ENCODE data around the gene ELL2.
A peak's percentile ranks its signal among the peaks of the same experiment; 100 is the strongest.
"Not testable (repeated sequence)": the region's sequence is repeated elsewhere in the genome, so short reads cannot be mapped to it uniquely, and the experiment has no call there.

Gene ELL2

GRCh38 chr5:95858661-95859595, 102.7 kb downstream of the ELL2 start:
- peak overlapping the region; percentile 28; the same call in 1 of the 2 replicates for H3K9ac ChIP-seq (ENCODE audit: low read depth, low read length)

GRCh38 chr5:95858023-95858461, 103.6 kb downstream of the ELL2 start:
- Histone ChIP-seq H3K9ac (ENCODE audit: low read depth, low read length) (no peak overlapping the region), H3K36me3 (ENCODE audit: insufficient read depth, low read length) (no peaks in the 10 kb centered on the region), H3K4me1 (ENCODE audit: insufficient read depth, low read length) (peaks cover 9% of the 10 kb centered on the region), H3K9me3 (ENCODE audit: control insufficient read depth, insufficient read depth, low read length) (no peaks in the 10 kb centered on the region)

More at GRCh38 chr5:95858661-95859595, 102.7 kb downstream of the ELL2 start:
- Histone ChIP-seq H3K9me3 (ENCODE audit: control insufficient read depth, insufficient read depth, low read length) (no peaks in the 10 kb centered on the region), H3K36me3 (ENCODE audit: insufficient read depth, low read length) (no peaks in the 10 kb centered on the region), H3K4me1 (ENCODE audit: insufficient read depth, low read length) (peaks cover 9% of the 10 kb centered on the region)

- H3K9me3 ChIP-seq (ENCODE audit: control insufficient read depth, insufficient read depth, low read length), result no peaks in the 10 kb centered on the region
- H3K4me1 ChIP-seq (ENCODE audit: insufficient read depth, low read length), result peaks cover 9% of the 10 kb centered on the region
- no peaks in the 10 kb centered on the region for H3K36me3 ChIP-seq (ENCODE audit: insufficient read depth, low read length)
- no peak overlapping the region for H3K9ac ChIP-seq (ENCODE audit: low read depth, low read length)
Observed at GRCh38 chr5:95857185-95857945, 104.3 kb downstream of the ELL2 start.

- Histone ChIP-seq H3K9me3 (ENCODE audit: control insufficient read depth, insufficient read depth, low read length) (no peaks in the 10 kb centered on the region), H3K36me3 (ENCODE audit: insufficient read depth, low read length) (no peaks in the 10 kb centered on the region), H3K9ac (ENCODE audit: low read depth, low read length) (no peak overlapping the region), H3K4me1 (ENCODE audit: insufficient read depth, low read length) (peaks cover 9% of the 10 kb centered on the region)
Observed at GRCh38 chr5:95856501-95856981, 105.1 kb downstream of the ELL2 start.

GRCh38 chr5:95853490-95853889, 108.2 kb downstream of the ELL2 start:
- Histone ChIP-seq H3K4me1 (ENCODE audit: insufficient read depth, low read length) (no peaks in the 10 kb centered on the region), H3K36me3 (ENCODE audit: insufficient read depth, low read length) (no peaks in the 10 kb centered on the region), H3K9me3 (ENCODE audit: control insufficient read depth, insufficient read depth, low read length) (peaks cover 3% of the 10 kb centered on the region; the same call in 1 of the 2 replicates), H3K9ac (ENCODE audit: low read depth, low read length) (no peak overlapping the region)

- no peak overlapping the region for H3K9ac ChIP-seq (ENCODE audit: low read depth, low read length)
- H3K9me3 ChIP-seq (ENCODE audit: control insufficient read depth, insufficient read depth, low read length), result peaks cover 3% of the 10 kb centered on the region; the same call in 1 of the 2 replicates
- H3K36me3 ChIP-seq (ENCODE audit: insufficient read depth, low read length), result no peaks in the 10 kb centered on the region
- no peaks in the 10 kb centered on the region for H3K4me1 ChIP-seq (ENCODE audit: insufficient read depth, low read length)
Observed at GRCh38 chr5:95852567-95852966, 109.1 kb downstream of the ELL2 start.

GRCh38 chr5:95851141-95851540, 110.5 kb downstream of the ELL2 start:
- H3K4me1 ChIP-seq (ENCODE audit: insufficient read depth, low read length), result not testable (repeated sequence)

GRCh38 chr5:95850391-95850894, 111.2 kb downstream of the ELL2 start:
- Histone ChIP-seq H3K36me3 (ENCODE audit: insufficient read depth, low read length) (no peaks in the 10 kb centered on the region), H3K4me1 (ENCODE audit: insufficient read depth, low read length) (no peaks in the 10 kb centered on the region), H3K9me3 (ENCODE audit: control insufficient read depth, insufficient read depth, low read length) (peaks cover 3% of the 10 kb centered on the region; the same call in 1 of the 2 replicates), H3K9ac (ENCODE audit: low read depth, low read length) (no peak overlapping the region)

More at GRCh38 chr5:95851141-95851540, 110.5 kb downstream of the ELL2 start:
- not testable (repeated sequence) for H3K9ac ChIP-seq (ENCODE audit: low read depth, low read length); H3K36me3 ChIP-seq (ENCODE audit: insufficient read depth, low read length); H3K9me3 ChIP-seq (ENCODE audit: control insufficient read depth, insufficient read depth, low read length)

- no peaks in the 10 kb centered on the region for H3K36me3 ChIP-seq (ENCODE audit: insufficient read depth, low read length)
- H3K9ac ChIP-seq (ENCODE audit: low read depth, low read length), result no peak overlapping the region
- peaks cover 3% of the 10 kb centered on the region; the same call in 1 of the 2 replicates for H3K9me3 ChIP-seq (ENCODE audit: control insufficient read depth, insufficient read depth, low read length)
- no peaks in the 10 kb centered on the region for H3K4me1 ChIP-seq (ENCODE audit: insufficient read depth, low read length)
Observed at GRCh38 chr5:95848701-95849100, 113.0 kb downstream of the ELL2 start.

- no peaks in the 10 kb centered on the region for H3K36me3 ChIP-seq (ENCODE audit: insufficient read depth, low read length)
- H3K9me3 ChIP-seq (ENCODE audit: control insufficient read depth, insufficient read depth, low read length), result peaks cover 3% of the 10 kb centered on the region; the same call in 1 of the 2 replicates
- H3K9ac ChIP-seq (ENCODE audit: low read depth, low read length), result no peak overlapping the region
- peaks cover 4% of the 10 kb centered on the region for H3K4me1 ChIP-seq (ENCODE audit: insufficient read depth, low read length)
Observed at GRCh38 chr5:95847261-95847592, 114.4 kb downstream of the ELL2 start.

- peaks cover 4% of the 10 kb centered on the region for H3K4me1 ChIP-seq (ENCODE audit: insufficient read depth, low read length)
- no peak overlapping the region for H3K9ac ChIP-seq (ENCODE audit: low read depth, low read length)
Observed at GRCh38 chr5:95846554-95847260, 114.9 kb downstream of the ELL2 start.

GRCh38 chr5:95845391-95845790, 116.3 kb downstream of the ELL2 start:
- Histone ChIP-seq H3K9me3 (ENCODE audit: control insufficient read depth, insufficient read depth, low read length) (peaks cover 2% of the 10 kb centered on the region; the same call in 1 of the 2 replicates), H3K4me1 (ENCODE audit: insufficient read depth, low read length) (peaks cover 4% of the 10 kb centered on the region), H3K9ac (ENCODE audit: low read depth, low read length) (no peak overlapping the region), H3K36me3 (ENCODE audit: insufficient read depth, low read length) (no peaks in the 10 kb centered on the region)

More at GRCh38 chr5:95846554-95847260, 114.9 kb downstream of the ELL2 start:
- Histone ChIP-seq H3K9me3 (ENCODE audit: control insufficient read depth, insufficient read depth, low read length) (peaks cover 3% of the 10 kb centered on the region; the same call in 1 of the 2 replicates), H3K36me3 (ENCODE audit: insufficient read depth, low read length) (no peaks in the 10 kb centered on the region)

GRCh38 chr5:95843733-95844223, 117.9 kb downstream of the ELL2 start:
- no peaks in the 10 kb centered on the region for H3K9me3 ChIP-seq (ENCODE audit: control insufficient read depth, insufficient read depth, low read length)
- H3K4me1 ChIP-seq (ENCODE audit: insufficient read depth, low read length), result peaks cover 4% of the 10 kb centered on the region

More at GRCh38 chr5:95843733-95844223, 117.9 kb downstream of the ELL2 start:
- H3K36me3 ChIP-seq (ENCODE audit: insufficient read depth, low read length), result no peaks in the 10 kb centered on the region
- no peak overlapping the region for H3K9ac ChIP-seq (ENCODE audit: low read depth, low read length)

Measured in ES-I3 (cell line).